Psoas muscle (tissue), 8 donors: Measurements from ENCODE around the gene CADM2. TPM values are rescaled to one million over a fixed set of nuclear protein-coding genes. Genes with fewer than 3 reads are reported as not detected.

Experiments
- ATAC-seq, 4 donors: fragments of 200-7000 bp; cut with Tn5 transposase; one replicate each; pipeline ENCODE4 v1.9.1; 2020; ENCODE audit warnings: moderate library complexity in 3 of 4, mild to moderate bottlenecking in 2 of 4
- DNase-seq, 2 donors: peaks; one replicate each; pipeline ENCODE4 v3.0.0-alpha.2; 2020
- H3K27ac ChIP-seq: fragments of 200-600 bp; one replicate; pipeline ENCODE4 v1.8.0; 2022
- H3K27me3 ChIP-seq, 3 donors: fragments of 200-600 bp in 1 of 3; one replicate each; pipeline versions ENCODE4 v1.6.1 to v1.8.0; 2013 to 2022; ENCODE audit warnings: low read length in 2 of 3, mild to moderate bottlenecking in 2 of 3, moderate library complexity in 1 of 3; ENCODE audit not compliant: insufficient read depth in 3 of 3
- H3K36me3 ChIP-seq, 2 donors: fragments of 200-600 bp in 1 of 2; one replicate each; pipeline versions ENCODE4 v1.6.1 to v1.8.0; 2013 to 2022; ENCODE audit warnings: low read depth in 1 of 2, mild to moderate bottlenecking in 1 of 2, moderate library complexity in 1 of 2; ENCODE audit not compliant: insufficient read depth in 1 of 2
- H3K4me1 ChIP-seq: fragments of 200-600 bp; one replicate; pipeline ENCODE4 v1.8.0; 2022
- H3K4me3 ChIP-seq: fragments of 200-600 bp; one replicate; pipeline ENCODE4 v1.8.0; 2022; ENCODE audit warnings: mild to moderate bottlenecking
- H3K9me3 ChIP-seq: fragments of 200-600 bp; one replicate; pipeline ENCODE4 v1.8.0; 2022
- WGBS, 3 donors: extraction: QIAGEN DNeasy Blood & Tissue Kit; methylation state at CpG; one replicate each; pipeline versions ENCODE4 v1.1.6 to v1.1.7; 2013; 5-methylcytosine and 5-hydroxymethylcytosine counted together
- intact Hi-C, 2 donors: fragments of 100-400 bp; cut with DNase I; formaldehyde crosslinking; loops; one replicate each; pipeline versions ENCODE4 v1.11.0 to v1.14.2; 2022
- polyA plus RNA-seq, 3 donors: library from polyadenylated mRNA; stranded (reverse); fragments of 200-250 nt; gene quantifications; one replicate each; pipeline ENCODE4 v1.2.3, GENCODE V29; 2013
- total RNA-seq, 4 donors: library from RNA; stranded (reverse); fragmentation: NEBNext Ultra II Directional in 2 of 4; extraction: Animal tissue kit (Norgen Biotek cat#: 25700) in 2 of 4; gene quantifications; one replicate each; pipeline versions ENCODE4 v1.2.1 to v1.2.4, GENCODE V29; 2021 to 2023
- TF ChIP-seq, protein P1 (sequence below): fragments of 200-600 bp; IDR thresholded peaks from one replicate; pipeline ENCODE4 v1.8.0; 2022; ENCODE audit warnings: antibody characterized with exemption
- donor health status: healthy with polysubstance abuse.
- donor health status: DM: no; HTN: no; CAD: no; lungs with moderate emphysema.
- donor health status: Bipolar disorder and iron deficiency.
- donor health status: healthy.
- donor health status: DM: yes; HTN: yes; CAD: no.
- donor health status: DM: no; HTN: no; CAD: no.
- donor health status: DM: no; HTN: no; CAD: no.
- donor health status: DM: yes; HTN: yes; CAD: no.

CADM2 gene
- total and polyA plus RNA-seq, 7 donors, result 3.6 to 15.7 (median 6.3) TPM

- no peak overlapping the region for H3K4me3 ChIP-seq
- WGBS, 3 donors, result 14 to 15% (median 15%) methylated on average over 1 of the region's 1 CpG
- ATAC-seq (no peak), DNase-seq (no peak)
- H3K9me3 ChIP-seq, result no peaks in the 10 kb centered on the region
- TF ChIP-seq, protein P1, sequence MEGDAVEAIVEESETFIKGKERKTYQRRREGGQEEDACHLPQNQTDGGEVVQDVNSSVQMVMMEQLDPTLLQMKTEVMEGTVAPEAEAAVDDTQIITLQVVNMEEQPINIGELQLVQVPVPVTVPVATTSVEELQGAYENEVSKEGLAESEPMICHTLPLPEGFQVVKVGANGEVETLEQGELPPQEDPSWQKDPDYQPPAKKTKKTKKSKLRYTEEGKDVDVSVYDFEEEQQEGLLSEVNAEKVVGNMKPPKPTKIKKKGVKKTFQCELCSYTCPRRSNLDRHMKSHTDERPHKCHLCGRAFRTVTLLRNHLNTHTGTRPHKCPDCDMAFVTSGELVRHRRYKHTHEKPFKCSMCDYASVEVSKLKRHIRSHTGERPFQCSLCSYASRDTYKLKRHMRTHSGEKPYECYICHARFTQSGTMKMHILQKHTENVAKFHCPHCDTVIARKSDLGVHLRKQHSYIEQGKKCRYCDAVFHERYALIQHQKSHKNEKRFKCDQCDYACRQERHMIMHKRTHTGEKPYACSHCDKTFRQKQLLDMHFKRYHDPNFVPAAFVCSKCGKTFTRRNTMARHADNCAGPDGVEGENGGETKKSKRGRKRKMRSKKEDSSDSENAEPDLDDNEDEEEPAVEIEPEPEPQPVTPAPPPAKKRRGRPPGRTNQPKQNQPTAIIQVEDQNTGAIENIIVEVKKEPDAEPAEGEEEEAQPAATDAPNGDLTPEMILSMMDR, result no peak
- H3K36me3 ChIP-seq, result no peaks in the 10 kb centered on the region
- intact Hi-C loops, result no loop called here
- no peaks in the 10 kb centered on the region for H3K4me1 ChIP-seq
- H3K27me3 ChIP-seq, result no peaks in the 10 kb centered on the region
- no peak overlapping the region for H3K27ac ChIP-seq
These were observed 12.5 kb upstream of the CADM2 start for GRCh38 chr3:84946240-84946639.

GRCh38 chr3:84959470-84960271, 882 bp downstream of the CADM2 start:
- DNase-seq (peak in 1 of 2 donors; percentile 51), ATAC-seq (peak; percentile 1 to 37 (median 15))
- intact Hi-C loops, result loop anchor here in 1 of 2 donors (5.0 to 10.0 kb wide), 2 partner anchors 57 to 415 kb away; no protein-coding TSS in a partner anchor
- TF ChIP-seq, protein P1, result no peak
- Histone ChIP-seq H3K36me3 (no peaks in the 10 kb centered on the region), H3K4me3 (peak overlapping the region; percentile 77), H3K9me3 (no peaks in the 10 kb centered on the region), H3K4me1 (no peaks in the 10 kb centered on the region), H3K27ac (peak overlapping the region; percentile 58), H3K27me3 (peaks cover 0 to 13% (median 0%) of the 10 kb centered on the region in 3 donors)
- 0 to 1% (median 1%) methylated on average over 29 to 40 of the region's 40 CpGs for WGBS, 3 donors

DNA sequence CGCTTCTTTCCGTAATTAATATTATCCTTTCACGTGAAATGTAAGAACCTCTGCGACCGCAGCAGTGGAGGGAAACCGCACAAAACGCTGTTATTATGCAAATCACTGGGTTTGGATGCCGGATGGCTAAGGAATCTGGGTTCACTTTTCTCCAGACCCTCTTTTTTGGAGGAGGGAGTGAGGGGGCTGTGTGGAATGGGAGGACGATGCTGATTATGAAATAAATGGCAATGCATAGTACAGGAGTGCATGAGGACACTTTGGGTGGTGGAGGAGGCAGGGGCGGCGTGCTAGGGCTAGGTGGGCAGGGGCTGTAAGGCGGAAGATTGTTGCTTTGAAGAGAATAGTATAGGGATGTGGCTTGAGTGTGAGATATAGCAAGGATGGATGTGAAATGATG, 1.8 kb downstream of the CADM2 start:
- intact Hi-C loops, result loop anchor here in 1 of 2 donors (10.0 kb wide), 1 partner anchor 416 kb away; no protein-coding TSS in a partner anchor
- no peaks in the 10 kb centered on the region for H3K9me3 ChIP-seq
- H3K4me1 ChIP-seq, result no peaks in the 10 kb centered on the region
- H3K27me3 ChIP-seq, result peaks cover 0 to 13% (median 0%) of the 10 kb centered on the region in 3 donors
- no peaks in the 10 kb centered on the region for H3K36me3 ChIP-seq
- TF ChIP-seq, protein P1, result no peak
- 5 to 11% (median 5%) methylated on average over 12 of the region's 12 CpGs for WGBS, 3 donors
- DNase-seq, result no peak
- H3K4me3 ChIP-seq, result peak overlapping the region; percentile 77
- ATAC-seq, result no peak
- H3K27ac ChIP-seq, result no peak overlapping the region

DNA sequence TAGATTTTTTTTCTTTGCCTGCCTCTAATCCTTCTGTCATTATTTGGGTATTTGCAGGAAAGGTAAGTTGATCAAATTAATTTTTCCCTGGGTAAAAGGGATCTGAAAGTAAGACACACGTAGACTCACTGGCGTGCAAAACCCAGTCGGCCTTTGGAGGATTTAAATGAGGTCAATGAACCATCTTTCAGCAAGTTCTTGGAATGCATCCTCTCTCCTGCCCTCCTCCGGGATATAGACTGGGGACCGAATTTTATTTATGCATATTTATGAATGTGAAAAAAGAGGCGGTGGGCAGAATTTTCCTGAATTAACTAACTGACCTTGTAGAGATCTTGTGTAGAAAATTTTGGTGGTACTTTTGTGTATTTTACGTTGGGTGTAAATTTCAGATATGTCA, 2.2 kb downstream of the CADM2 start:
- DNase-seq (no peak), ATAC-seq (no peak)
- peak overlapping the region; percentile 77 for H3K4me3 ChIP-seq
- no peaks in the 10 kb centered on the region for H3K36me3 ChIP-seq
- WGBS, 3 donors, result 3 to 10% (median 7%) methylated on average over 7 of the region's 7 CpGs
- intact Hi-C loops, result loop anchor here in 1 of 2 donors (10.0 kb wide), 1 partner anchor 416 kb away; no protein-coding TSS in a partner anchor
- no peak overlapping the region for H3K27ac ChIP-seq
- TF ChIP-seq, protein P1, result no peak
- no peaks in the 10 kb centered on the region for H3K9me3 ChIP-seq
- no peaks in the 10 kb centered on the region for H3K4me1 ChIP-seq
- peaks cover 0 to 13% (median 0%) of the 10 kb centered on the region in 3 donors for H3K27me3 ChIP-seq
